ENCODE data around the gene RHOBTB1. TPM values are rescaled to one million over a fixed set of nuclear protein-coding genes. Genes with fewer than 3 reads are reported as not detected.
A peak's percentile ranks its signal among the peaks of the same experiment; 100 is the strongest.

RHOBTB1 gene
- total and polyA plus RNA-seq, 9 of the 15 experiments (the other 6 are each of a cell fraction or from before 2014, with no cell fraction given) = 1.7 to 11.7 (median 9.3) TPM

GRCh38 chr10:60883187-60883586 is 60.8 kb downstream of the RHOBTB1 start (continued):
- TF ChIP-seq FOXP4 (CRISPR knock-in tag; IDR thresholded peaks at IDR 0.05; ENCODE audit: borderline replicate concordance) (no peak), NFIC (IDR thresholded peaks at IDR 0.05) (peak; percentile 33; the same call in 1 of the 2 replicates), RBM17 (IDR thresholded peaks at IDR 0.05; ENCODE audit: borderline replicate concordance, low read depth, low read length) (no peak), POLR2AphosphoS2 (IDR thresholded peaks at IDR 0.05; ENCODE audit: low read length) (no peak), ZNF766 (CRISPR knock-in tag; conservative IDR thresholded peaks at IDR 0.05) (no peak), COPS2 (conservative IDR thresholded peaks at IDR 0.05) (no peak), ZNF12 (CRISPR knock-in tag; IDR thresholded peaks at IDR 0.05) (0 out of 2 replicates have a peak, but pooled peaks have one; percentile 47), USF2 (CRISPR knock-in tag; IDR thresholded peaks at IDR 0.05) (no peak), GABPB2 (CRISPR knock-in tag; conservative IDR thresholded peaks at IDR 0.05) (no peak), SMC3 (conservative IDR thresholded peaks at IDR 0.05; ENCODE audit: insufficient read depth, low read depth, low read length) (peak; percentile 58), CREB1 (IDR thresholded peaks at IDR 0.05) (no peak), CREB1 (CRISPR knock-in tag; IDR thresholded peaks at IDR 0.05) (no peak), VEZF1 (CRISPR knock-in tag; IDR thresholded peaks at IDR 0.05) (no peak), ZNF592 (IDR thresholded peaks at IDR 0.05) (0 out of 2 replicates have a peak, but pooled peaks have one; percentile 23), RB1 (IDR thresholded peaks at IDR 0.05; ENCODE audit: low read depth) (0 out of 2 replicates have a peak, but pooled peaks have one; percentile 26), THRAP3 (IDR thresholded peaks at IDR 0.05; ENCODE audit: borderline replicate concordance) (no peak)

All from K562 (cell line).